GM18508 (cell line): ENCODE results near the gene NFATC2IP.
A peak's percentile ranks its signal among the peaks of the same experiment; 100 is the strongest.

Source experiments
- ATAC-seq: cut with Tn5 transposase; IDR thresholded peaks from one replicate; pipeline ENCODE4 v1.9.1; 2021; ENCODE audit warnings: moderate number of reproducible peaks; ENCODE audit not compliant: insufficient read depth, unreplicated experiment

NFATC2IP gene

DNA sequence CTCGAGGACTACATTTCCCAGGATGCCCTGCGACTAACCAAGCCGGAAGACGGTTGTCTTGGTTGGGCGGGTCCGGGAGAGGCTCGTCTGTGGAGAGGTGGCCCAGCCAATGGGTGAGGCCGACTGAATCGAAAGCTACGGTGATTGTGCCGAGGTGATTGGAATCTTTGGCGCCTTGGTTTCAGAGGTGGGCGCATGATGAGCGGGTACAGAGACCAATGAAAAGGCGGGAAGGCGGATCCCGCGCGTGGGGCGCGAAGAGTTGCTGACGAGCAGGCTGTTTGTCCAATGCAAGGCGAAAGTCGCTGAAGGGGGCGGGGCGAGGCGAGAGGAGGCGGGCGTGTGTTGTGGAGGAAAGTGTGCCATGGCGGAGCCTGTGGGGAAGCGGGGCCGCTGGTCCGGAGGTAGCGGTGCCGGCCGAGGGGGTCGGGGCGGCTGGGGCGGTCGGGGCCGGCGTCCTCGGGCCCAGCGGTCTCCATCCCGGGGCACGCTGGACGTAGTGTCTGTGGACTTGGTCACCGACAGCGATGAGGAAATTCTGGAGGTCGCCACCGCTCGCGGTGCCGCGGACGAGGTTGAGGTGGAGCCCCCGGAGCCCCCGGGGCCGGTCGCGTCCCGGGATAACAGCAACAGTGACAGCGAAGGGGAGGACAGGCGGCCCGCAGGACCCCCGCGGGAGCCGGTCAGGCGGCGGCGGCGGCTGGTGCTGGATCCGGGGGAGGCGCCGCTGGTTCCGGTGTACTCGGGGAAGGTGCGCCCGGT is at the start of gene NFATC2IP:
NFATC2IP (plus strand) TSS at position 290 of the 762 bp plus-strand sequence; CDS start at position 365, 75 bp downstream.
- peak; percentile 88 for ATAC-seq

- ATAC-seq: no peak
Observed at GRCh38 chr16:28901862-28902261, 48.9 kb upstream of the NFATC2IP start.

- no peak for ATAC-seq
Observed at GRCh38 chr16:28902909-28903308, 47.8 kb upstream of the NFATC2IP start.

DNA sequence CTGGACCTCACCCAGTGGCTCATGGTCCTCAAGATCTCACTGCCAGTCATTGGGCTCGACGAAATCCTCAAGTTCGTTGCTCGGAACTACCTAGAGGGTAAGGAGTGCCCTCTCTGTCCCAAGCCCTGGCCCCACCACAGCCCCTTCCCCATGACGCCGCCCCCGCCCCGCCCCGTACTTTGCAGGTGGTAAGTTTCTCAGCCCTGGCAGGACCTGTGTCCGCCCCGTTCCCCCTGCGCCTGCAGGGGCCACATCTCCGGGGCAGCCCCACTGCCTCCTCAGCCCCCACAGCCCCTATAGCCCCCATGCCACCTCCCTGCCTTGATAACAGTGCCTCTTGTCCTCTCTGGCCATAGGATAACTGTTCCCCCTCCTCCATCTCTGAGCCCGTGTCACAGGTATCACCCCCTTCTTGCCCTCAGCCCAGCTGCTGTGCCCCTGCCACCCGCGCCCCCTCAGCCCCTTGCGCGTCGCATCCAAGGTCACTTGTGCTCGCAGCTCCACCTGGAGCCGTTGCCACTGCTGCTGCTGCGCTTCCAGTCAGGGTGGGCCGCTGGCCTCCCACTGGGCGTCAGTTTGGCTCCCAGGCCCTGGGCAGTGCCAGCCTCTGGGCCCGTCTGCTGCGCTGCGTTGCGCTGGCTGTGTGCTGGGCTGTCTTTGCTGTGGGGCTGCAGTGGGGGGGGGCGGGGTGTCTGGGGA is 47.2 kb upstream of the NFATC2IP start:
- no peak for ATAC-seq

DNA sequence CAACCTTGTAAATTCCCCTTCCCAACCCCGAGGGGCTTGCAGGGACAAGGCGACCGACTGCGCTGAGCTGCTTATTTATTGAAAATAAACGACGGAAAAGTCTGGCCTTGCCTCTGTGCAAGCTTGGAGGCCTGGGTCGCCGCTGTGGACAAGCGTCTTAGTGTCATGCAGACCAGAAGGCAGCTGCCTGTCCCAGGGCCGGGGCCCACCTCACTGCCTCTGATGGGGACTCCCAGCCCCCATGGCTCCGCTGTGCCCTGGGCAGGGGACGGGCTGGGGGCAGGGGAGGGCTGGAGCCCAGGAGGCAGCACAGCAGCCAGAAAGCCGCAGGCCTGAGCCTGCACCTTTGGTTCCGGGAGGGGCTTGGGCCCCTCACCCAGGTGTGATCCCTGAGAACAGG is 46.4 kb upstream of the NFATC2IP start:
- ATAC-seq: no peak

- no peak for ATAC-seq
Observed at GRCh38 chr16:28904828-28905227, 45.9 kb upstream of the NFATC2IP start.

- ATAC-seq: no peak
Observed at GRCh38 chr16:28905229-28905754, 45.4 kb upstream of the NFATC2IP start.

- ATAC-seq: no peak
Observed at GRCh38 chr16:28905800-28906372, 44.9 kb upstream of the NFATC2IP start.

DNA sequence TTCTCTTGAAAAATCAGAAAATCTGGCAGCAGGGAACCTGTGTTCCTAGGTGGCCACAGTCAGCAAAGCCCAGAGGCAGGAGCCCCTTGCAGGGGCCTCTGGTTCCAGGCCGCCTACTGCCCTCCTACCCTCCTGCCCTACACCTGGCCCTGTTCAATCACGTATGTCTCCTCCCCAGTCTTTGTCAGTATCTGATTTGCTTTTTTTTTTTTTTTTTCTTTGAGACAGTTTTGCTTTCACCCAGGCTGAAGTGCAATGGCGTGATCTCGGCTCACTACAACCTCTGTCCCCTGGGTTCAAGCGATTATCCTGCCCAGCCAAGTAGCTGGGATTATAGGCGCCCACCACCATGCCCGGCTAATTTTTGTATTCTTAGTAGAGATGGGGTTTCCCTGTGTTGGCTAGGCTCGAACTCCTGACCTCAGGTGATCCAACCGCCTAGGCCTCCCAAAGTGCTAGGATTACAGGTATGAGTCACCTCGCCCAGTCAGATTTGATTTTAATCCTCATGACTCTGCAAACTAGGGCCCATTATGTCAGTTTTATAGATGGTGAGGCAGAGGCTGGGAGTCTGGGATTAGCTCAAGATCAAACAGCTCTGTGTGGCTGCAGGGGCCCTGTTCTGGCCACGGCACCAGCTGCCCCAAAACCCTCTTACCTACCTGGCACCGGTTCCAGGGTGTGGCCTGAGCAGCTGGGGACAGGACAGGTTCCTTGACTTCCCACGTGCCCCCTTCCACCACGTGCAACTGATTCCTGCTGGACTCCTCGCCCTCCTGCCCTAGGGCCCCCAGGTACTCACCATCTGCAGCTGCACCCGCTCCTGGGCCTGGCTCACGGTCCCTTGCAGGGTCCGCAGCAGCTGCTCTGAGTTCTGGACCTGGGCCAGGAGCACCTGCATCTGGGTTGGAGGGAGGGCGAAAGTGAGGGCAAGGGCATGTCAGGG is 40.4 kb upstream of the NFATC2IP start:
- ATAC-seq: no peak

DNA sequence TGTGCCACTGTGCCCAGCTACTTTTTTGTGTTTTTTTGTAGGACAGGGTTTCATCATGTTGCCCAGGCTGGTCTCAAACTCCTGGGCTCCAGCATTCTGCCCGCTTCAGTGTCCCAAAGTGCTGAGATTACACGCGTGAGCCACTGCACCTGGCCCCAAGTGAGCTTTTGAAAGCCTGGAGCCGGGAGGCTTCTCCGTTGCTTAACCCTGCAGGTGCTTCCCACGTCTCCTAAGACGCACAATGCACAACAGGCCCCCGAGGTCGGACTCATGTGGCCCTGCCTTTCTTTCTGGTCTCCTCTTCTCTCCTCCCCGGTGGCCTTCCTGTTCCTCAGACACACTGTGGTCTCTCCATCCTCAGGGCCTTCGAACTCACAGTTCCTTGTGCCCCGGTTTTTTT is 38.2 kb upstream of the NFATC2IP start:
- ATAC-seq: no peak

DNA sequence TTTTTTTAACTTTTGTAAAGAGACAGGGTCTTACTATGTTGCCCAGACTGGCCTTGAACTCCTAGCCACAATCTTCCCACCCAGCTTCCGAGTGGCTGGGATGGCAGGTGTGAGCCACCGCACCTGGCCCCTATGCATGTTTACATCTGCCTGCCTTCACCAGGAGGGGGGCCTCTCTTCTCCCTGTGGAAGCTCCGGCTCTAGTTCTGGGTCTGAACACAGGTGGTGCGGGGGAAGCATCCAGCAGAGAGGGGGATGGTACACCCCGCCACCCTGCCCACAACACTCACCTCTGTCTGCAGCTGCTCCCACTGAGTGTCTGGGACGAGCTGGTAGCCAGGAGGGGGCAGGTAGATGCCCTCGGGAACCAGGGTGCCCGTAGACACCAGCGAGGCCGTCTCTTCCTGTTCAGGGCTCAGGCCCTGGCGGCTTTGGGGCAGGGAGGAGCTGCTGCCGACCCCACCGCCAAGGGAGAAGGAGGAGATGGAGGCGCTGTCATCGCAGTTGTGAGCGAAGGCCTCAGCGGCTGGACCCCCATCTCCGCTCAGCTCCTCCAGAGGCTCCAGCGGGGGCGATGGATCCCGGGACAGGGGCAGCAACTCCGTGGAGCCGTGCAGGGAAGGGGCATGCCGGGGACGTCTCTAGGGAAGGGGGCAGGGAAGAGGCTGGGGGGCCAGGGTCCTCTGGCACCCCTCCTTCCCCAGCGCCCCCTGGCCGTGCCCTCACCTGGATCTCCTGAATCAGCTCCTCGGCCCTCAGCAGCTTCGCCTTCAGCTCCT is 36.6 kb upstream of the NFATC2IP start:
- no peak for ATAC-seq

- ATAC-seq: no peak
Observed at GRCh38 chr16:28915181-28915580, 35.6 kb upstream of the NFATC2IP start.

DNA sequence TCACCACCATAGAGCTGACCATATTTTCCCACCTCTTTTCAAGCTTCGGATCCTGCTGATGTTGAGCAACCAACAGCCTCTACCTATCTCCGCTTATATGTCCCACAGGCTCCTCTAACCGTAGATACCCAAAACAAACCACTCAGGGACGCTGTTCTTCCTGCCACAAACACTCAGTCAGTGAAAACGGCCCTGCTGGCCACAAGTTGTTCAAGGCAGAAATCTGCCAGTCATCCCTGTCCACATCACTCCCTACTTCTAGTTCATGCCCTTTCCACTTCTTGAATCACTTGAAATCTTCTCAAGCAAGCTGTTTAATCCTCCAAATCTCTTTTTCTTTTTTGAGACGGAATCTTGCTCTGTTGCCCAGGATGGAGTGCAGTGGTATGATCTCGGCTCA is 33.6 kb upstream of the NFATC2IP start:
- no peak for ATAC-seq

DNA sequence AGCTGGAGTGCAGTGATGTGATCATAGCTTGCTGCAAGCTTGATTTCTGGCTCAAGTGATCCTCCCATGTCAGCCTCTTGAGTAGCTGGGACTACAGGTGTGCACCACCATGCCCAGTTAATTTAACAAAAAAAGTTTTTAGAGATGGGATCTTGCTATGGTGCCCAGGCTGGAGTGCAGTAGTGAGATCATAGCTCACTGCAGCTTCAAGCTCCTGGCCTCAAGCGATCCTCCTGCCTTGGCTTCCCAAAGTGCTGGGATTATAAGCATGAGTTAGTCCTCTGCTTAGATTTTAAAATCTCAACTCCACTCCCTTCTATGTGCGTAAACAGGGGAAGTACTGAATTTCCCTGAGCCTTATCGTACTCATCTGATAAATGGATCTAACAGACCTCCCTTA is 32.0 kb upstream of the NFATC2IP start:
- no peak for ATAC-seq

DNA sequence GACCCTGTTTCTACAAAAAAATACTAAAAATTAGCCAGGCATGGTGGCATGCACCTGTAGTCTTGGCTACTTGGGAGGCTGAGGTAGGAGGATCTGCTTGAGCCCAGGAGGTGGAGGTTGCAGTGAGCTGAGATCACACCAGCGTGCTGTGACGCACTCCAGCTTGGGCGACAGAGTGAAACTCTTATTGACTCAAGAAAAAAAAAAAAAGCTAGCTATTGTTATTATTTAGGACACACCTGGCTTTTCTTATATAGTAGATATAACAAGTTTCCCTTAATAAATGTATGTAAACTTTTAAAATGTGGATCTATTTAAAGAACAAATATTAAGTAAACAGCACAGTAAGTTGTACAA is 27.5 kb upstream of the NFATC2IP start:
- ATAC-seq: no peak

GRCh38 chr16:28923652-28924398 is 26.9 kb upstream of the NFATC2IP start:
- peak; percentile 53 for ATAC-seq

DNA sequence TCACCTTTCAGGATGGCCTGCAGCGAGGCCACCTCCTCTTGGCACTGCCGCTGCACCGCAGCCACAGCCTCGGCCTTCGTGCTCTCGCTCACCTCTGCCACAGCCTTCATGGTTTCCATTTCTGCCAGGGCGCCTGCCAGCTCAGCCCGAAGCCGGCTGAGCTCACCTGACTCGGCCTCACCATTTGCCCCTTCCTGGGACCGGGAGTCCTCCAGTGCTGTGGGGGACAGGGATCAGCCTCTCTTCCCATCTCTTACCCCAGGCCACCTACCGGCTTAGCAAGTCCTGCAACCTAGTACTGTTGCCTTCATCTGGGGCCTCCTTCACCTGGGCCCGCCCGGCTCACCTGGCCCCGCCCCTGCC is 26.4 kb upstream of the NFATC2IP start:
- ATAC-seq: peak; percentile 18

DNA sequence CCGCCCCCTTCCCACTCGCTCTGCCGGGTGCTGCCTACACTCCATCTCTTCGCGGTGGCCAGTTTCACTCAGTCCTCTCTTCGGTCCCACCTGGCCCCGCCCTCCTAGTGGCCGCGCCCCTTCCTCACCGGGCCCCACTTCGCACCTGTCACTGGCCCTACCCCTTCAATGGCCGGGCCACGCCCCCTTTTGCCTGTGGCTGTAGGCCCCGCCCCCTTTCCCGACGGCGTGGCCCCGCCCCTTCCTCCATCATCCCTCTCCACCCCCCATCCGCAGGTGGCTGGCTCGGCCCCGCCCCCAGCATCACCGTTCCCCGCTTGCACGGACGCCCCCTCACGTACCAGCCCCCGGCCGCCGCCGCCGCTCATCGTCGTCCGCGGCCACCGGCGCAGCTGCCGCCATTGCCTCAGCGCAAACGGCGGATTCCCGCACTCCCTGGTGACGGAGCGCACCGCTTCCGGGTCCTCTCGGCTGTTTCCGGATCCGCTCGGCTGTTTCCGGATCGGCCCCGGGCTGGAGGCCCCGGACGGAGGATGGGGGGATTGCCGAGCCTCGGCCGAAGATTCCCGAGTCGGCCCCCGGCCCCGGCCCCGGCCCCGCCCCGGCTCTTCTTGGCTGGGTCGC is 25.9 kb upstream of the NFATC2IP start, which contains the start of gene RABEP2:
RABEP2 (minus strand) TSS at position 477 of the 624 bp plus-strand sequence; CDS start at position 402, 75 bp downstream.
- ATAC-seq: peak; percentile 29
